OCI-LY7 (cell line): ENCODE data around the gene LDLRAD2.

Experiments used
- CTCF ChIP-seq: fragments of 200-600 bp; sonication (generic); conservative IDR thresholded peaks from 2 replicates; pipeline ENCODE4 v1.5.1; 2014; ENCODE audit warnings: mild to moderate bottlenecking, antibody characterized with exemption, low read length, moderate library complexity, mixed read lengths
- EZH2phosphoT487 ChIP-seq: fragments of 200-600 bp; sonication (generic); IDR thresholded peaks from 2 replicates; pipeline ENCODE4 v1.6.1; 2018; ENCODE audit warnings: low read depth, borderline replicate concordance, mild to moderate bottlenecking, mixed run types, antibody characterized with exemption, low read length, moderate library complexity, mixed read lengths

- no peak for TF ChIP-seq CTCF
- no peak for TF ChIP-seq EZH2phosphoT487
These were observed 42.2 kb downstream of the LDLRAD2 start for GRCh38 chr1:21854090-21854750.
